Measurements from ENCODE around the gene CARD6. TPM values are rescaled to one million over a fixed set of nuclear protein-coding genes. Genes with fewer than 3 reads are reported as not detected.

CARD6 gene
- total RNA-seq, 1 donor from 2014 or later: 1.0 TPM

DNA sequence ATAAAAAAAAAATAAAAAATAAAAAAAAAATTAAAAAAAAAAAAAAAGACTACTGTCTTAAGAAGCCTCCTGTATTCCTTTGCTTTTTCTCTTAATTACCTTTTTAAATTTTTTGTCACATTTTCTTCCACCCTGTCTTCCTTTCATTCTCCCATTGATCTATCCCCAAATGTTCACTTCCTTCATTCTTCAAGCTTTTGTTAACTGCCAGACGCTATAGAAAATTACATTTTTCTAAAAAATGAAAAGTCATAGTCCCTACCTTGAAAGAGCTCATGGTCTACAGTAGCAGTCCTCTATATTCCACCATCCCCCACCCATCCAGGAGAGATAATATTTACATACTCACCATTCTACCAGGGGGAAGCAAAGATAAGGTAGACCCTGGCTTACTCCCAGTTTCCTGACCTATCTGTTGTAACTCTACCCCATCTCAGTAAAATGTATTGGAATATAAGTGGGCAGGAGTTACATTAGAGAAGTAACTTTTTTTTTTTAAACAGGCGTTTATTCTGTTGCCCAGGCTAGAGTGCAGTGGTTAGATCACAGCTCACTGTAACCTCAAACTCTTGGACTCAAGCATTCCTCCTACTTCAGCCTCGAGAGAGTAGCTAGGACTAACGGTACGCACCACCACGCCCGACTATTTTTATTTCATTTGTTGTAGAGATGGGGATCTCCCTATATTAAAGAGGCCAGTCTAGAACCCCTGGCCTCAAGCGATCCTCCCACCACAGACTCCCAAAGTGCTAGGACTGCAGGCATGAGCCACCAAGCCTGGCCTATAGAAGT, 39.2 kb upstream of the CARD6 start:
- H3K9me3 ChIP-seq (ENCODE audit: insufficient read depth, low read depth, low read length): no peaks in the 10 kb centered on the region
- peaks cover 4% of the 10 kb centered on the region for H4K20me1 ChIP-seq (ENCODE audit: insufficient read depth, low read length)
- Mint-ChIP-seq H3K4me1 (ENCODE audit: low read depth, unreplicated experiment) (no peaks in the 10 kb centered on the region), H3K27ac (ENCODE audit: unreplicated experiment) (no peak overlapping the region), H3K4me3 (ENCODE audit: unreplicated experiment) (no peak overlapping the region), H3K36me3 (ENCODE audit: low read depth, unreplicated experiment) (no peaks in the 10 kb centered on the region), H3K27me3 (ENCODE audit: low read depth, unreplicated experiment) (no peaks in the 10 kb centered on the region), H3K9me3 (ENCODE audit: unreplicated experiment) (no peaks in the 10 kb centered on the region)
- TF ChIP-seq, protein P1, sequence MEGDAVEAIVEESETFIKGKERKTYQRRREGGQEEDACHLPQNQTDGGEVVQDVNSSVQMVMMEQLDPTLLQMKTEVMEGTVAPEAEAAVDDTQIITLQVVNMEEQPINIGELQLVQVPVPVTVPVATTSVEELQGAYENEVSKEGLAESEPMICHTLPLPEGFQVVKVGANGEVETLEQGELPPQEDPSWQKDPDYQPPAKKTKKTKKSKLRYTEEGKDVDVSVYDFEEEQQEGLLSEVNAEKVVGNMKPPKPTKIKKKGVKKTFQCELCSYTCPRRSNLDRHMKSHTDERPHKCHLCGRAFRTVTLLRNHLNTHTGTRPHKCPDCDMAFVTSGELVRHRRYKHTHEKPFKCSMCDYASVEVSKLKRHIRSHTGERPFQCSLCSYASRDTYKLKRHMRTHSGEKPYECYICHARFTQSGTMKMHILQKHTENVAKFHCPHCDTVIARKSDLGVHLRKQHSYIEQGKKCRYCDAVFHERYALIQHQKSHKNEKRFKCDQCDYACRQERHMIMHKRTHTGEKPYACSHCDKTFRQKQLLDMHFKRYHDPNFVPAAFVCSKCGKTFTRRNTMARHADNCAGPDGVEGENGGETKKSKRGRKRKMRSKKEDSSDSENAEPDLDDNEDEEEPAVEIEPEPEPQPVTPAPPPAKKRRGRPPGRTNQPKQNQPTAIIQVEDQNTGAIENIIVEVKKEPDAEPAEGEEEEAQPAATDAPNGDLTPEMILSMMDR (IDR thresholded peaks at IDR 0.05; ENCODE audit: insufficient read depth, low read depth, low read length): no peak
- TF ChIP-seq EZH2 (IDR thresholded peaks at IDR 0.05; ENCODE audit: insufficient read depth, low read length): no peak
- H3K27ac ChIP-seq (ENCODE audit: low read depth, low read length): no peak overlapping the region
- peaks cover 6% of the 10 kb centered on the region for H3K79me2 ChIP-seq (ENCODE audit: insufficient read depth, low read length)
- no peak for FAIRE-seq
- no peaks in the 10 kb centered on the region for H3K4me1 ChIP-seq (ENCODE audit: insufficient read depth, low read length)
- no peak overlapping the region for H3K9ac ChIP-seq (ENCODE audit: low read length)
- no peaks in the 10 kb centered on the region for H3K27me3 ChIP-seq (ENCODE audit: insufficient read depth, low read length)
- H3K4me3 ChIP-seq (ENCODE audit: insufficient read depth, low read depth, low read length): no peak overlapping the region
- no peak for DNase-seq (ENCODE audit: low read depth)
- H3K4me2 ChIP-seq (ENCODE audit: low read length): no peak overlapping the region
- H2AFZ ChIP-seq (ENCODE audit: low read depth, low read length): no peak overlapping the region
- no peaks in the 10 kb centered on the region for H3K36me3 ChIP-seq (ENCODE audit: insufficient read depth, low read length)

DNA sequence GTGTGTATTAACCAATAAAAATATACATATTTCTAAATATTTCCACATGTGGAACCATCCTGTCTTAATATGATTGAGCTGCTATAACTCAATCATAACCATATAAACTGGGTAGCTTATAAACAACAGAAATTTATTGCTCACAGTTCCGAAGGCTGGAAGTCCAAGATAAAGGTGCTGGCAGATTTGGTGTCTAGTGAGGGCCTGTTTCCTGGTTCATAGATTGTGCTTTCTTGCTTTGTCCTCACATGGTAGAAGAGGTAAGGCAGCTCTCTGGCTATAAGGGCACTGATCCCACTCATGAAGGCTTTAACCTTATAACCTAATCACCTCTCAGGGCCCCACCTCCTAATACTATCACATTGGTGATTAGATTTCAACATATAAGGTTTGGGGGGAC, 29.0 kb upstream of the CARD6 start:
- H3K4me2 ChIP-seq (ENCODE audit: low read length): no peak overlapping the region
- Mint-ChIP-seq H3K36me3 (ENCODE audit: low read depth, unreplicated experiment) (no peaks in the 10 kb centered on the region), H3K9me3 (ENCODE audit: unreplicated experiment) (no peaks in the 10 kb centered on the region), H3K27me3 (ENCODE audit: low read depth, unreplicated experiment) (no peaks in the 10 kb centered on the region), H3K27ac (ENCODE audit: unreplicated experiment) (no peak overlapping the region), H3K4me3 (ENCODE audit: unreplicated experiment) (no peak overlapping the region), H3K4me1 (ENCODE audit: low read depth, unreplicated experiment) (peaks cover 10% of the 10 kb centered on the region)
- no peak overlapping the region for H3K27ac ChIP-seq (ENCODE audit: low read depth, low read length)
- H3K4me1 ChIP-seq (ENCODE audit: insufficient read depth, low read length): peaks cover 10% of the 10 kb centered on the region
- H3K79me2 ChIP-seq (ENCODE audit: insufficient read depth, low read length): no peaks in the 10 kb centered on the region
- DNase-seq (ENCODE audit: low read depth): no peak
- no peaks in the 10 kb centered on the region for H3K36me3 ChIP-seq (ENCODE audit: insufficient read depth, low read length)
- no peak overlapping the region for H2AFZ ChIP-seq (ENCODE audit: low read depth, low read length)
- FAIRE-seq: no peak
- H3K9me3 ChIP-seq (ENCODE audit: insufficient read depth, low read depth, low read length): no peaks in the 10 kb centered on the region
- H3K4me3 ChIP-seq (ENCODE audit: insufficient read depth, low read depth, low read length): no peak overlapping the region
- H3K9ac ChIP-seq (ENCODE audit: low read length): no peak overlapping the region
- TF ChIP-seq, protein P1 (IDR thresholded peaks at IDR 0.05; ENCODE audit: insufficient read depth, low read depth, low read length): no peak
- no peak for TF ChIP-seq EZH2 (IDR thresholded peaks at IDR 0.05; ENCODE audit: insufficient read depth, low read length)
- no peaks in the 10 kb centered on the region for H3K27me3 ChIP-seq (ENCODE audit: insufficient read depth, low read length)
- no peaks in the 10 kb centered on the region for H4K20me1 ChIP-seq (ENCODE audit: insufficient read depth, low read length)

DNA sequence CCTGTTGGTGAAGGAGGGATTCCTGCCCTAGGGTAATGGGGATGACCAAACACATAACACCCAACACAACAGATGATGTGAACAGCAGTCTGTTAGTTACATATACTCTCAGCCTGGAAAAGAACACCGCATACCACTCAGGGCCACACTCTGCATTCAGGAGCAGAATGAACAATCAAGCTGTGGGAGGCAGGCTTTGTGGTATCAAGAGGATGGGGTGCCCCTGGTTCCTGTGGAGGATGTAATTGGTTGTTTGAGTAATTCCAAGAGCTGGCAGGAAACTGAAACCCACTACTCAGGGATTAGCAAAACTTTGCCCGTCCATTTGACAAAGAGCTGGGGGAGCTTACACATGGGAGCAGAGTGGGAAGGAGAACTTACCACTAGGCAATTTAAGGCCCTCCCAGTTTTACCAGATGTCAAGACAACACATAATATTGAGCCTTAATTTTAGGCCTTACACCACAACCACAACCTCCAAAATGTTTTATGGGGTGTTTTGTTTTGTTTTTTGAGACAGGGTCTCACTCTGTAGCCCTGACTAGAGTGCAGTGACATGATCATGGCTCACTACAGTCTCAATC, 27.4 kb upstream of the CARD6 start:
- Histone ChIP-seq H3K27me3 (ENCODE audit: insufficient read depth, low read length) (no peaks in the 10 kb centered on the region), H3K9me3 (ENCODE audit: insufficient read depth, low read depth, low read length) (no peaks in the 10 kb centered on the region), H3K79me2 (ENCODE audit: insufficient read depth, low read length) (no peaks in the 10 kb centered on the region), H3K9ac (ENCODE audit: low read length) (no peak overlapping the region), H3K4me2 (ENCODE audit: low read length) (no peak overlapping the region), H3K4me3 (ENCODE audit: insufficient read depth, low read depth, low read length) (no peak overlapping the region), H3K4me1 (ENCODE audit: insufficient read depth, low read length) (peaks cover under 1% of the 10 kb centered on the region), H4K20me1 (ENCODE audit: insufficient read depth, low read length) (no peaks in the 10 kb centered on the region), H3K27ac (ENCODE audit: low read depth, low read length) (no peak overlapping the region), H3K36me3 (ENCODE audit: insufficient read depth, low read length) (no peaks in the 10 kb centered on the region), H2AFZ (ENCODE audit: low read depth, low read length) (no peak overlapping the region)
- no peaks in the 10 kb centered on the region for H3K36me3 Mint-ChIP-seq (ENCODE audit: low read depth, unreplicated experiment)
- H3K4me3 Mint-ChIP-seq (ENCODE audit: unreplicated experiment): no peak overlapping the region
- no peak overlapping the region for H3K27ac Mint-ChIP-seq (ENCODE audit: unreplicated experiment)
- peaks cover under 1% of the 10 kb centered on the region for H3K4me1 Mint-ChIP-seq (ENCODE audit: low read depth, unreplicated experiment)
- DNase-seq (ENCODE audit: low read depth): no peak
- no peaks in the 10 kb centered on the region for H3K27me3 Mint-ChIP-seq (ENCODE audit: low read depth, unreplicated experiment)
- TF ChIP-seq EZH2 (IDR thresholded peaks at IDR 0.05; ENCODE audit: insufficient read depth, low read length): no peak
- TF ChIP-seq, protein P1 (IDR thresholded peaks at IDR 0.05; ENCODE audit: insufficient read depth, low read depth, low read length): no peak
- no peaks in the 10 kb centered on the region for H3K9me3 Mint-ChIP-seq (ENCODE audit: unreplicated experiment)
- peak; percentile 32 for FAIRE-seq
